ENCODE data around the gene INPP5B. TPM values are rescaled to one million over a fixed set of nuclear protein-coding genes. Genes with fewer than 3 reads are reported as not detected.
"Not testable (repeated sequence)": the region's sequence is repeated elsewhere in the genome, so short reads cannot be mapped to it uniquely, and the experiment has no call there.

Gene INPP5B
- total RNA-seq, 1 experiment from 2014 or later, result 21.5 TPM

DNA sequence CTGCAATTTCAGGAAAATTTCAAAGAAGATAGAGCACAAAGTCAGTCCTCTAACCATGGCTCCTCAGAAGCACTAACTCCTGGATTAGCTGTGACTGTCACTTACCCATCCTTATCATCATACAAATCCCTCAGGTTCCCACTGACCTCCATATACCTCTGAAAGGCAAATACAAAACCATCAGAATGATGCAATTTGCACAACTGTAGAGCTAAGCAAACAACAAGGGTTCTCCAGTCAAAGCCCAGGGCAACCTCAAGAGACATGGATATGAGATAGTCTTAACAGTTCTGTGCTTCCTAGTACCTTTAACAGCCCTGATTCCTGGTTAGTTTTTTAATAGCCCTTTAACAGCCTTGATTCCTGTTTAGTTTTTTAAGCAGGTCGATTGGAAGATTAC is 40.8 kb upstream of the INPP5B start:
- H3K27me3 Mint-ChIP-seq (ENCODE audit: unreplicated experiment), result no peaks in the 10 kb centered on the region
- H3K4me1 Mint-ChIP-seq (ENCODE audit: low read depth, unreplicated experiment), result peaks cover 16% of the 10 kb centered on the region
- H3K27ac Mint-ChIP-seq (ENCODE audit: unreplicated experiment), result no peak overlapping the region
- no peak for DNase-seq
- no TSS peak for BruUV-seq (replicated peaks)
- H3K4me3 Mint-ChIP-seq (ENCODE audit: low read depth, unreplicated experiment), result no peak overlapping the region
- H3K9me3 Mint-ChIP-seq (ENCODE audit: low read depth, unreplicated experiment), result no peaks in the 10 kb centered on the region
- intact Hi-C loops (cut with micrococcal nuclease; ENCODE audit: unreplicated experiment), result no loop called here
- no peak for TF ChIP-seq CTCF (IDR thresholded peaks at IDR 0.05; ENCODE audit: unreplicated experiment)
- peaks cover 59% of the 10 kb centered on the region for H3K36me3 Mint-ChIP-seq (ENCODE audit: insufficient read depth, unreplicated experiment)
- CTCF ChIA-PET, result no interaction called here

DNA sequence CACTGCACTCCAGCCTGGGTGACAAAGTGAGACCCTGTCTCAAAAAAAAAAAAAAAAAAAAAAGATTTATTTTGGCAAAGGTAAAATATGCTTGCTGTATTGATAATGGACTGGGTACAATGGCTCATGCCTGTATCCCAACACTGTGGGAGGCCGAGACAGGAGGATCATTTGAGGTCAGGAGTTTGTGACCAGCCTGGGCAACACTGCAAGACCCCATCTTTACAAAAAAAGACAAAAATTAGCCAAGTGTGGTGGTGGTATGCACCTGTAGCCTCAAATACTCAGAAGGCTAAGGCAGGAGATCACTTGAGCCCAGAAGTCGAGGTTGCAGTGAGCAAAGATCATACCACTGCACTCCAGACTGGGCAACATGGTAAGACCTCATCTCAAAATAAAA is 36.7 kb upstream of the INPP5B start:
- TF ChIP-seq CTCF (IDR thresholded peaks at IDR 0.05; ENCODE audit: unreplicated experiment), result no peak
- Mint-ChIP-seq H3K4me1 (ENCODE audit: low read depth, unreplicated experiment) (peaks cover 9% of the 10 kb centered on the region), H3K27me3 (ENCODE audit: unreplicated experiment) (no peaks in the 10 kb centered on the region), H3K4me3 (ENCODE audit: low read depth, unreplicated experiment) (no peak overlapping the region), H3K27ac (ENCODE audit: unreplicated experiment) (no peak overlapping the region), H3K36me3 (ENCODE audit: insufficient read depth, unreplicated experiment) (peaks cover 71% of the 10 kb centered on the region), H3K9me3 (ENCODE audit: low read depth, unreplicated experiment) (no peaks in the 10 kb centered on the region)
- no peak for DNase-seq
- intact Hi-C loops (cut with micrococcal nuclease; ENCODE audit: unreplicated experiment), result no loop called here
- BruUV-seq (replicated peaks), result no TSS peak
- CTCF ChIA-PET, result no interaction called here

DNA sequence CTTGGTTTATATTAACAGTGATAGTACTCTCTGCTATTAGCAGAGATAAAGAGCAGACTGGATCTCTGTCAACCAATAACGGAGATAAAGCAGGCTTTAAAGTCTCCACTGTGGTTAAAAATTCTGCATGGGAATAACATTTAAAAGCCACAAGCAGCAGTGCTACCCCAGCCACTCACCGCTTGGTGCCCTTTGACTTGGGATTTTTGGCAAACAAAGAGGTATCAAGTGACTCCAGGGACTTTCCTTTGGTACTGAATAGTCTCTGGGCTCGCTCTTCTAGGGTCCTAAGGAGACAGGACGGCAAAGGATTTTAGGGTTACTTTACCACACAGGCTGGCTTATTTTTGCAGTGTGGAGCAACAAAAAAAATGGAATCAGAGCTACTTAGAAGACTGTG is 31.7 kb upstream of the INPP5B start:
- H3K4me3 Mint-ChIP-seq (ENCODE audit: low read depth, unreplicated experiment), result no peak overlapping the region
- peaks cover 66% of the 10 kb centered on the region for H3K36me3 Mint-ChIP-seq (ENCODE audit: insufficient read depth, unreplicated experiment)
- CTCF ChIA-PET, result no interaction called here
- no peak for DNase-seq
- no TSS peak for BruUV-seq (replicated peaks)
- no peak overlapping the region for H3K27ac Mint-ChIP-seq (ENCODE audit: unreplicated experiment)
- intact Hi-C loops (cut with micrococcal nuclease; ENCODE audit: unreplicated experiment), result no loop called here
- no peaks in the 10 kb centered on the region for H3K27me3 Mint-ChIP-seq (ENCODE audit: unreplicated experiment)
- no peaks in the 10 kb centered on the region for H3K9me3 Mint-ChIP-seq (ENCODE audit: low read depth, unreplicated experiment)
- no peak for TF ChIP-seq CTCF (IDR thresholded peaks at IDR 0.05; ENCODE audit: unreplicated experiment)
- H3K4me1 Mint-ChIP-seq (ENCODE audit: low read depth, unreplicated experiment), result no peaks in the 10 kb centered on the region

GRCh38 chr1:37975083-37975482 is 28.2 kb upstream of the INPP5B start:
- H3K9me3 Mint-ChIP-seq (ENCODE audit: low read depth, unreplicated experiment); H3K4me3 Mint-ChIP-seq (ENCODE audit: low read depth, unreplicated experiment); H3K27ac Mint-ChIP-seq (ENCODE audit: unreplicated experiment); BruUV-seq (replicated peaks); H3K27me3 Mint-ChIP-seq (ENCODE audit: unreplicated experiment); H3K4me1 Mint-ChIP-seq (ENCODE audit: low read depth, unreplicated experiment); CTCF ChIA-PET: not testable (repeated sequence)
- peak; percentile 48 for TF ChIP-seq CTCF (IDR thresholded peaks at IDR 0.05; ENCODE audit: unreplicated experiment)
- peak; percentile 28 for DNase-seq
- intact Hi-C loops (cut with micrococcal nuclease; ENCODE audit: unreplicated experiment), result loop anchor here (1.0 kb wide), 1 partner anchor 85 kb away; no protein-coding TSS in a partner anchor
- H3K36me3 Mint-ChIP-seq (ENCODE audit: insufficient read depth, unreplicated experiment), result peaks cover 60% of the 10 kb centered on the region

All from Calu3 (cell line).